Measurements from ENCODE around the gene WDR7. TPM values are rescaled to one million over a fixed set of nuclear protein-coding genes. Genes with fewer than 3 reads are reported as not detected.

The WDR7 gene
- total and polyA plus RNA-seq, 4 donors, result 6.5 to 46.6 (median 20.5) TPM

DNA sequence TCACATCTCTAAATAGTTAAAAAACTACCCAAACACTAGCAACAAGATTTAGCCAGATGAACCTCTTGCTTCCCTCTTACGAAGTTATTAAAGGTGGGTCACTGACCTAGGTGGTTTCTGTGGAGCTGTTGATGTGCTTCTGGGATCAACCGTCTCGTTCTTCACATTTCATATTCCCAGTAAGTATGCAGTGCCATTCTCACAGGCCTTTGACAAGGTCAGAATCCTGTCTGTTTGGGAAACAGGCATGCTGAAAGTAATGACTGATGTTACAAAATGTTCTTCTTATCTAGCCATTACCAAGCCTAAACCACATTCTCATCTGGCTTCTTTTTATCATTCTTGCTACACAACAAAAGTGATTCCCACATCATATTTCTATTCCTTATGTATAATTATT, 70.3 kb downstream of the WDR7 start:
- Histone ChIP-seq H3K9me3 (ENCODE audit: control insufficient read depth, low read length) (no peaks in the 10 kb centered on the region), H3K4me1 (ENCODE audit: control insufficient read depth in 1 of 2, insufficient read depth in 2 of 2, low read length in 2 of 2) (no peaks in the 10 kb centered on the region), H3K36me3 (ENCODE audit: control insufficient read depth in 1 of 2, insufficient read depth in 2 of 2, low read length in 1 of 2) (no peaks in the 10 kb centered on the region), H3K27ac (ENCODE audit: low read depth in 1 of 2, low read length in 2 of 2) (no peak overlapping the region), H3K4me3 (ENCODE audit: low read length in 2 of 2) (no peak overlapping the region), H3K27me3 (ENCODE audit: control insufficient read depth in 1 of 2, insufficient read depth in 2 of 2, low read length in 1 of 2) (no peaks in the 10 kb centered on the region)
- ATAC-seq (ENCODE audit: low FRiP score) (no peak), DNase-seq (no peak)
- WGBS, 2 donors, result 92% methylated on average over 3 of the region's 3 CpGs
- intact Hi-C loops (cut with DNase I), result no loop called here

DNA sequence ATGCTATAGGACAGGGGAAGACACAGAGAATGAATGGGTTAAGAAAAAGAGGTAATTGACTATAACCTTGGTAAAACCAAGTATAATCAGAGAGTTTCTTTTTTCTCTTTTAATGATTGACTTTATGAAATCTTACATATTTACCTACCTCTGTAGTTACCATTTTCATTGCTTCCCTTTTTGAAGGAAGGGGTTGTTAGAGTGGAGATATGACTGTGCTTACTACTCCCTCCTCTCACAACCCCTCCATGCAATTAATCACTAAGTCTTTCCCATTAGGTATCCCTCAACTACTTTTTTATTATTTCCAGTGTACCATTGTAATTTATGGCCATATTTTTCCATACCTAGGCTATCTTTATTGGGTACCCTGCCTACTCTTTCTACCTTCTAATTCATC, 71.4 kb downstream of the WDR7 start:
- intact Hi-C loops (cut with DNase I), result no loop called here
- H3K27ac ChIP-seq (ENCODE audit: low read depth in 1 of 2, low read length in 2 of 2), result no peak overlapping the region
- no peaks in the 10 kb centered on the region for H3K4me1 ChIP-seq (ENCODE audit: control insufficient read depth in 1 of 2, insufficient read depth in 2 of 2, low read length in 2 of 2)
- no peaks in the 10 kb centered on the region for H3K9me3 ChIP-seq (ENCODE audit: control insufficient read depth, low read length)
- H3K36me3 ChIP-seq (ENCODE audit: control insufficient read depth in 1 of 2, insufficient read depth in 2 of 2, low read length in 1 of 2), result no peaks in the 10 kb centered on the region
- no peaks in the 10 kb centered on the region for H3K27me3 ChIP-seq (ENCODE audit: control insufficient read depth in 1 of 2, insufficient read depth in 2 of 2, low read length in 1 of 2)
- H3K4me3 ChIP-seq (ENCODE audit: low read length in 2 of 2), result no peak overlapping the region
- ATAC-seq (ENCODE audit: low FRiP score), result no peak
- no peak for DNase-seq

DNA sequence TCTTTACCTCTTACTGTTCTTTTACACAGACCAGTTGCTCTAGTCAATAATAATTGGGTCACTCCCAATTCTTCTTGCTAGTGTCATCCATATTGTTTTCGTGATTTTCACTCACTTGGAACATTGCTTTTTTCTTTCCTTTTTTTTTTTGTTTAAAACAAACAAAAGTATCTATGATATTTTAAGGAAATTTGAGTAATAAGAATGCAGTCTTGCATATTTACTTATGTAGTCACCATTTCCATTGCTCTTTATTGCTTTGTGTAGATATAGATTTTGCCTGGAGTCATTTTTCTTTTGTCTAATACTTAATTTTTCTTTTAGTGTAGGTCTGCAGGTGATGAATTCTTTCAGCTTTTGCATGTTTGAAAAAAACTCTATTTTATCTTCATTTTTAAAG, 71.9 kb downstream of the WDR7 start:
- DNase-seq (no peak), ATAC-seq (ENCODE audit: low FRiP score) (no peak)
- intact Hi-C loops (cut with DNase I), result no loop called here
- Histone ChIP-seq H3K4me3 (ENCODE audit: low read length in 2 of 2) (no peak overlapping the region), H3K36me3 (ENCODE audit: control insufficient read depth in 1 of 2, insufficient read depth in 2 of 2, low read length in 1 of 2) (no peaks in the 10 kb centered on the region), H3K27ac (ENCODE audit: low read depth in 1 of 2, low read length in 2 of 2) (no peak overlapping the region), H3K27me3 (ENCODE audit: control insufficient read depth in 1 of 2, insufficient read depth in 2 of 2, low read length in 1 of 2) (no peaks in the 10 kb centered on the region), H3K9me3 (ENCODE audit: control insufficient read depth, low read length) (no peaks in the 10 kb centered on the region), H3K4me1 (ENCODE audit: control insufficient read depth in 1 of 2, insufficient read depth in 2 of 2, low read length in 2 of 2) (no peaks in the 10 kb centered on the region)
- WGBS, 2 donors, result 85 to 92% methylated on average over 1 of the region's 1 CpG

DNA sequence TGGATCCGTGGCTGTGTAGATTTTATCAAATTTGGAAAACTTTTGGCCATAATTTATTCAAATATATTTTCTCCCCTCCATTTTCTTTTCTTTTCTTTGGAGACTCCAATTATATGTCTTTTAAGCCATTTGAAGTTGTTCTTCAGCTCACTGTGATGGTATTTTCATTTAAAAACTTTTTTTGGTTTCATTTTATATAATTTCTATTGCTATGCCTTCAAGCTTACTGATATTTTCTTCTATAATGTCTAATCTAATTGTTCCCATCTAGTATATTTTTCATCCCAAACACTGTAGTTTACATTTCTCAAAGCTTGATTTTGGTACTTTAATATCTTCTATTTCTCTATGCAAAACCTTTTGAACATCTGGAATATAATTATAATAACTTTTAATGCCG, 72.5 kb downstream of the WDR7 start:
- H3K4me1 ChIP-seq (ENCODE audit: control insufficient read depth in 1 of 2, insufficient read depth in 2 of 2, low read length in 2 of 2), result no peaks in the 10 kb centered on the region
- H3K36me3 ChIP-seq (ENCODE audit: control insufficient read depth in 1 of 2, insufficient read depth in 2 of 2, low read length in 1 of 2), result peaks cover 0 to 3% of the 10 kb centered on the region in 2 donors
- WGBS, 2 donors, result 96 to 100% methylated on average over 2 of the region's 2 CpGs
- intact Hi-C loops (cut with DNase I), result no loop called here
- no peaks in the 10 kb centered on the region for H3K9me3 ChIP-seq (ENCODE audit: control insufficient read depth, low read length)
- H3K27me3 ChIP-seq (ENCODE audit: control insufficient read depth in 1 of 2, insufficient read depth in 2 of 2, low read length in 1 of 2), result no peaks in the 10 kb centered on the region
- H3K4me3 ChIP-seq (ENCODE audit: low read length in 2 of 2), result no peak overlapping the region
- ATAC-seq (ENCODE audit: low FRiP score) (no peak), DNase-seq (no peak)
- no peak overlapping the region for H3K27ac ChIP-seq (ENCODE audit: low read depth in 1 of 2, low read length in 2 of 2)

DNA sequence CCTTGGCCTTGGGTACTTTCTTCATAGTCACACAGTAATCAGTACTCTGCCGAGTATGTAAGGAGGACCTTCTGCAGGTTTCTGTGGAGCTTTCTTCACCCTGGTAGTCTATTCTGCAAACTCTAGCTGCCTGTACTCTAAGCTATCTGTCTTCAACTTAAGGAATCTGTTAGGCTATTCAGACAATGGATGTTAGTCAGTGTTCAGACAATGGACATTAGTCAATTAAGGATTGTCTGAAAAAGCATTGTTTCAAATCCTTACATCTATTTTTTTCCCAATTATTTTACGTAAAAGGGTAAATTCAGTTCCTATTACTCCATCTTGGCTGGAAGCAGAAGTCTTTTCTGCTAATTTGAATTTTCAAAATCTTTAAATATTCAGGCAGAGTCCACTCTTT, 75.7 kb downstream of the WDR7 start:
- Histone ChIP-seq H3K27me3 (ENCODE audit: control insufficient read depth in 1 of 2, insufficient read depth in 2 of 2, low read length in 1 of 2) (no peaks in the 10 kb centered on the region), H3K36me3 (ENCODE audit: control insufficient read depth in 1 of 2, insufficient read depth in 2 of 2, low read length in 1 of 2) (peaks cover 0 to 5% of the 10 kb centered on the region in 2 donors), H3K4me1 (ENCODE audit: control insufficient read depth in 1 of 2, insufficient read depth in 2 of 2, low read length in 2 of 2) (no peaks in the 10 kb centered on the region), H3K9me3 (ENCODE audit: control insufficient read depth, low read length) (no peaks in the 10 kb centered on the region), H3K27ac (ENCODE audit: low read depth in 1 of 2, low read length in 2 of 2) (no peak overlapping the region), H3K4me3 (ENCODE audit: low read length in 2 of 2) (no peak overlapping the region)
- no peak for DNase-seq
- WGBS, 2 donors, result 90 to 96% methylated on average over 2 of the region's 2 CpGs
- intact Hi-C loops (cut with DNase I), result no loop called here
- ATAC-seq (ENCODE audit: low FRiP score), result no peak

DNA sequence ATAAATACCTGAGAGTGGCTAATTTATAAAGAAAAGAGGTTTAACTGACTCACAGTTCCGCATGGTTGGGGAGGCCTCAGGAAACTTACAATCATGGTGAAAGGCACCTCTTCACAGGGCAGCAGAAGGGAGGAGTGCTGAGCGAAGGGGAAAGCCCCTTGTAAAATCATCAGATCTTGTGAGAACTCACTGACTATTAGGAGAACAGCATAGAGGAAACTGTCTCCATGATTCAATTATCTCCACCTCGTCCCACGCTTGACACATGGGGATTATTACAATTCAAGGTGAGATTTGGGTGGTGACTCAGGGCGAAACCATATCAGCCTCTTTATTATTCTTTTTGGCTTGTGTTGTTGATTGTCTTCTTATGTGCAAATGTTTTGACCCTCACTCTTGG, 76.2 kb downstream of the WDR7 start:
- Histone ChIP-seq H3K4me1 (ENCODE audit: control insufficient read depth in 1 of 2, insufficient read depth in 2 of 2, low read length in 2 of 2) (no peaks in the 10 kb centered on the region), H3K27ac (ENCODE audit: low read depth in 1 of 2, low read length in 2 of 2) (no peak overlapping the region), H3K36me3 (ENCODE audit: control insufficient read depth in 1 of 2, insufficient read depth in 2 of 2, low read length in 1 of 2) (peaks cover 0 to 5% of the 10 kb centered on the region in 2 donors), H3K4me3 (ENCODE audit: low read length in 2 of 2) (no peak overlapping the region), H3K27me3 (ENCODE audit: control insufficient read depth in 1 of 2, insufficient read depth in 2 of 2, low read length in 1 of 2) (no peaks in the 10 kb centered on the region), H3K9me3 (ENCODE audit: control insufficient read depth, low read length) (no peaks in the 10 kb centered on the region)
- DNase-seq (no peak), ATAC-seq (ENCODE audit: low FRiP score) (no peak)
- WGBS, 2 donors, result 93% methylated on average over 5 of the region's 5 CpGs
- intact Hi-C loops (cut with DNase I), result no loop called here

DNA sequence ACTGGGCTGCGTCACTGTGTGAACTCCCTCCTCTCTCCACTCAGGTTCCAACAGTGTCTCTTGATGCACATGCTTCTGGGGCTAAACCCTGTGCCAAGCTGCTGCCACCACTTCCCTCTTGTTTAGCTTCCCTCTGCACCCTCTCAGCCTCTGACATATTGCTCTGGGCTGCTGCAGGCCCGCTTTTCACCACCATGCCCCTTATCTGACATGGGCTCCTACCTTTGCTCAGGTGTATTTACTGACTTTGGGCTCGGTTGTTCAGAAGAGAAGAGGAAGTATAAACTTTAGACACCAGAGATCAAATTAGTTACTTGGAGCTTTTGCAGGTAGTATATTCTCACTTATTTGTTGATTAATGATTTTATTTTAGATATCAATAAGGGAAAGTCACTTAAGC, 77.6 kb downstream of the WDR7 start:
- Histone ChIP-seq H3K27me3 (ENCODE audit: control insufficient read depth in 1 of 2, insufficient read depth in 2 of 2, low read length in 1 of 2) (no peaks in the 10 kb centered on the region), H3K4me3 (ENCODE audit: low read length in 2 of 2) (no peak overlapping the region), H3K9me3 (ENCODE audit: control insufficient read depth, low read length) (no peaks in the 10 kb centered on the region), H3K36me3 (ENCODE audit: control insufficient read depth in 1 of 2, insufficient read depth in 2 of 2, low read length in 1 of 2) (peaks cover 0 to 5% of the 10 kb centered on the region in 2 donors), H3K4me1 (ENCODE audit: control insufficient read depth in 1 of 2, insufficient read depth in 2 of 2, low read length in 2 of 2) (no peaks in the 10 kb centered on the region), H3K27ac (ENCODE audit: low read depth in 1 of 2, low read length in 2 of 2) (no peak overlapping the region)
- WGBS, 2 donors, result 94 to 98% methylated on average over 3 of the region's 3 CpGs
- intact Hi-C loops (cut with DNase I), result no loop called here
- ATAC-seq (ENCODE audit: low FRiP score) (no peak), DNase-seq (no peak)

DNA sequence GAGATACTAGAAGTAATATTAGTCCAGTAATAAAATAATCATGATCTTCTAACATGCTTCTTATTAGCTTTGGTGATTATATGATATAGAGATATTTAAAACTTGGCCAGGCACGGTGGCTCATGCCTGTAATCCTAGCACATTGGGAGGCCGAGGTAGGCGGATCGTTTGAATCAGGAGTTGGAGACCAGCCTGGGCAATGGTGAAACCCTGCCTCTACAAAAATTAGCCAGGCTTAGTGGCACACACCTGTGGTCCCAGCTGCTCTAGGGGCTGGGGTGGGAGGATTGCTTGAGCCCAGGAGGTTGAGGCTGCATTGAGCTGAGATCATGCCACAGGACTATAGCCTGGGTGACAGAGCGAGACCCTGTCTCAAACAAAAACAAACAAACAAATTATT, 87.0 kb downstream of the WDR7 start:
- 87 to 91% methylated on average over 5 of the region's 5 CpGs for WGBS, 2 donors
- ATAC-seq (ENCODE audit: low FRiP score) (no peak), DNase-seq (no peak)
- peaks cover 0 to 2% of the 10 kb centered on the region in 2 donors for H3K36me3 ChIP-seq (ENCODE audit: control insufficient read depth in 1 of 2, insufficient read depth in 2 of 2, low read length in 1 of 2)
- intact Hi-C loops (cut with DNase I), result no loop called here
- H3K4me3 ChIP-seq (ENCODE audit: low read length in 2 of 2), result no peak overlapping the region
- H3K9me3 ChIP-seq (ENCODE audit: control insufficient read depth, low read length), result no peaks in the 10 kb centered on the region
- no peaks in the 10 kb centered on the region for H3K27me3 ChIP-seq (ENCODE audit: control insufficient read depth in 1 of 2, insufficient read depth in 2 of 2, low read length in 1 of 2)
- H3K27ac ChIP-seq (ENCODE audit: low read depth in 1 of 2, low read length in 2 of 2), result no peak overlapping the region
- no peaks in the 10 kb centered on the region for H3K4me1 ChIP-seq (ENCODE audit: control insufficient read depth in 1 of 2, insufficient read depth in 2 of 2, low read length in 2 of 2)

DNA sequence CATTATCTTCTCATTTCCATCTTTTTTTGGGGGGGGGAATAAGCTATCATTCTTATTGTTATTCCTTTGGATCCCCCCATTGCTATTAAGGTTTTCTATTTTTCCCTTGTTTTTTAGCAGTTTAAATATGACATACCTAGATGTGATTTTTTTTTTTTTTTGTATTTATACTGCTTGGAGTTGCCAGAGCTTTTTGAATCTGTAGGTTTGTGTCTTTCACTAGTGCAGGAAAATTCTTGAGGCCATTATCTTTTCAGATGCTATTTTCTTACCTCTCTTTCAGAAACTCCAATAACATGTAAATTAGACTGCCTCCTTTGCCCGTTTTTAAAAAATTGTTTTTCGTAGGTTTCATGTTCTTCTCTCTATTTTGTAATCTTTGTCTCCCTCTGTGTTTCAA, 88.6 kb downstream of the WDR7 start:
- H3K36me3 ChIP-seq (ENCODE audit: control insufficient read depth in 1 of 2, insufficient read depth in 2 of 2, low read length in 1 of 2), result peaks cover 0 to 2% of the 10 kb centered on the region in 2 donors
- no peak overlapping the region for H3K4me3 ChIP-seq (ENCODE audit: low read length in 2 of 2)
- no peaks in the 10 kb centered on the region for H3K4me1 ChIP-seq (ENCODE audit: control insufficient read depth in 1 of 2, insufficient read depth in 2 of 2, low read length in 2 of 2)
- no peaks in the 10 kb centered on the region for H3K27me3 ChIP-seq (ENCODE audit: control insufficient read depth in 1 of 2, insufficient read depth in 2 of 2, low read length in 1 of 2)
- intact Hi-C loops (cut with DNase I), result loop anchor here in 1 of 2 donors (10.0 kb wide), 1 partner anchor 705 kb away; no protein-coding TSS in a partner anchor
- no peaks in the 10 kb centered on the region for H3K9me3 ChIP-seq (ENCODE audit: control insufficient read depth, low read length)
- ATAC-seq (ENCODE audit: low FRiP score) (no peak), DNase-seq (no peak)
- 93 to 97% methylated on average over 2 of the region's 2 CpGs for WGBS, 2 donors
- no peak overlapping the region for H3K27ac ChIP-seq (ENCODE audit: low read depth in 1 of 2, low read length in 2 of 2)

Measured in aorta (tissue), 5 donors.